WTC11 (cell line): ENCODE measurements around the gene ELANE. TPM values are rescaled to one million over a fixed set of nuclear protein-coding genes. Genes with fewer than 3 reads are reported as not detected.

ENCODE experiments used
- ATAC-seq: fragments of 200-7000 bp; cut with Tn5 transposase; 2 replicates; pipeline ENCODE4 v1.10.0; 2021; ENCODE audit warnings: mild to moderate bottlenecking, moderate library complexity
- CTCF ChIA-PET: fragments of 300-600 bp; sonication (Branson Sonifier 250); formaldehyde crosslinking; loops from one replicate; lab custom pipeline; 2021; ENCODE audit warnings: antibody characterized with exemption; lab: Charles Lee
- POLR2A ChIA-PET: fragments of 350-600 bp; sonication (Branson Sonifier 250); formaldehyde crosslinking; loops from one replicate; lab custom pipeline; 2021; ENCODE audit warnings: antibody characterized with exemption; lab: Charles Lee
- DNase-seq: peaks from one replicate; pipeline ENCODE4 v3.0.0; 2021; ENCODE audit warnings: low spot score
- H3K27ac Mint-ChIP-seq: 2 replicates; pipeline ENCODE4 v1.8.0; 2021; ENCODE audit warnings: mixed read lengths
- H3K27me3 Mint-ChIP-seq: 2 replicates; pipeline ENCODE4 v1.8.0; 2021; ENCODE audit warnings: low read depth, mild to moderate bottlenecking, moderate library complexity, mixed read lengths
- H3K36me3 Mint-ChIP-seq: 2 replicates; pipeline ENCODE4 v1.8.0; 2021; ENCODE audit warnings: mixed read lengths
- H3K4me1 Mint-ChIP-seq: 2 replicates; pipeline ENCODE4 v1.8.0; 2022; ENCODE audit warnings: mixed read lengths
- H3K4me3 Mint-ChIP-seq: 2 replicates; pipeline ENCODE4 v1.8.0; 2021; ENCODE audit warnings: mild to moderate bottlenecking, moderate library complexity, mixed read lengths
- H3K9me3 Mint-ChIP-seq: 2 replicates; pipeline ENCODE4 v1.8.0; 2021; ENCODE audit warnings: mixed read lengths
- ATF1 ChIP-seq: sonication (generic); formaldehyde crosslinking; IDR thresholded peaks from 2 replicates; pipeline ENCODE4 v1.8.1; 2023; ENCODE audit warnings: mild to moderate bottlenecking, moderate library complexity, missing genetic modification reagents
- CREB1 ChIP-seq: sonication (generic); formaldehyde crosslinking; IDR thresholded peaks from 2 replicates; pipeline ENCODE4 v1.8.0; 2023; ENCODE audit warnings: mild to moderate bottlenecking, missing genetic modification reagents
- ESRRA ChIP-seq: sonication (generic); formaldehyde crosslinking; IDR thresholded peaks from 2 replicates; pipeline ENCODE4 v1.8.1; 2022; ENCODE audit warnings: mild to moderate bottlenecking, missing genetic modification reagents, borderline replicate concordance
- ETV6 ChIP-seq: sonication (generic); formaldehyde crosslinking; IDR thresholded peaks from 2 replicates; pipeline ENCODE4 v1.8.1; 2022; ENCODE audit warnings: mild to moderate bottlenecking, missing genetic modification reagents
- FOXK1 ChIP-seq: sonication (generic); formaldehyde crosslinking; IDR thresholded peaks from 2 replicates; pipeline ENCODE4 v1.8.0; 2022; ENCODE audit warnings: mild to moderate bottlenecking, moderate library complexity, missing genetic modification reagents
- JAZF1 ChIP-seq: fragments of 250-450 bp; sonication (Bioruptor Pico); IDR thresholded peaks from 2 replicates; pipeline ENCODE4 v1.9.0; 2021; ENCODE audit warnings: moderate library complexity, mild to moderate bottlenecking, inconsistent platforms
- KAT7 ChIP-seq: sonication (generic); formaldehyde crosslinking; IDR thresholded peaks from 2 replicates; pipeline ENCODE4 v1.8.1; 2023; ENCODE audit warnings: missing genetic modification reagents, mild to moderate bottlenecking, borderline replicate concordance
- MYBL2 ChIP-seq: sonication (generic); formaldehyde crosslinking; IDR thresholded peaks from 2 replicates; pipeline ENCODE4 v1.8.1; 2023; ENCODE audit warnings: mild to moderate bottlenecking, moderate library complexity, missing genetic modification reagents
- NFATC4 ChIP-seq: fragments of 250-450 bp; sonication (Bioruptor Pico); IDR thresholded peaks from 2 replicates; pipeline ENCODE4 v1.9.0; 2021; ENCODE audit warnings: mild to moderate bottlenecking
- NFE2L1 ChIP-seq: sonication (generic); formaldehyde crosslinking; IDR thresholded peaks from 2 replicates; pipeline ENCODE4 v1.8.1; 2023; ENCODE audit warnings: missing genetic modification reagents
- NR2C2 ChIP-seq: sonication (generic); formaldehyde crosslinking; IDR thresholded peaks from 2 replicates; pipeline ENCODE4 v1.8.0; 2022; ENCODE audit warnings: mild to moderate bottlenecking, missing genetic modification reagents
- RELA ChIP-seq: sonication (generic); formaldehyde crosslinking; IDR thresholded peaks from 2 replicates; pipeline ENCODE4 v1.8.1; 2022; ENCODE audit warnings: missing genetic modification reagents, mild to moderate bottlenecking, borderline replicate concordance
- SMAD4 ChIP-seq: sonication (generic); formaldehyde crosslinking; IDR thresholded peaks from 2 replicates; pipeline ENCODE4 v1.8.0; 2022; ENCODE audit warnings: mild to moderate bottlenecking, missing genetic modification reagents
- SP1 ChIP-seq: sonication (generic); formaldehyde crosslinking; conservative IDR thresholded peaks from 2 replicates; pipeline ENCODE4 v1.8.1; 2022; ENCODE audit warnings: missing genetic modification reagents
- ZNF138 ChIP-seq: sonication (generic); formaldehyde crosslinking; conservative IDR thresholded peaks from 2 replicates; pipeline ENCODE4 v1.8.1; 2022; ENCODE audit warnings: mild to moderate bottlenecking, moderate library complexity, missing genetic modification reagents
- ZNF423 ChIP-seq: fragments of 250-450 bp; sonication (Bioruptor Pico); IDR thresholded peaks from 2 replicates; pipeline ENCODE4 v2.1.2; 2022; ENCODE audit warnings: mild to moderate bottlenecking, moderate library complexity
- ZNF671 ChIP-seq: fragments of 250-450 bp; sonication (Bioruptor Pico); IDR thresholded peaks from 2 replicates; pipeline ENCODE4 v1.8.0; 2021; ENCODE audit warnings: mild to moderate bottlenecking
- total RNA-seq: library from RNA; stranded (reverse); gene quantifications from 3 replicates; pipeline ENCODE4 v1.2.3, GENCODE V29; 2021
- TF ChIP-seq, protein P1 (sequence below): sonication (generic); formaldehyde crosslinking; IDR thresholded peaks from 2 replicates; pipeline ENCODE4 v1.8.1; 2023; ENCODE audit warnings: mild to moderate bottlenecking, missing genetic modification reagents
- TF ChIP-seq, protein P2 (sequence below): sonication (generic); formaldehyde crosslinking; IDR thresholded peaks from 2 replicates; pipeline ENCODE4 v1.8.1; 2022; ENCODE audit warnings: mild to moderate bottlenecking, missing genetic modification reagents, moderate library complexity, borderline replicate concordance
- TF ChIP-seq, protein P3 (sequence below): sonication (generic); formaldehyde crosslinking; IDR thresholded peaks from 2 replicates; pipeline ENCODE4 v1.8.1; 2022; ENCODE audit warnings: low read depth, mild to moderate bottlenecking, moderate library complexity, missing genetic modification reagents, borderline replicate concordance
- TF ChIP-seq, protein P4 (sequence below): sonication (generic); formaldehyde crosslinking; IDR thresholded peaks from 2 replicates; pipeline ENCODE4 v1.8.1; 2022; ENCODE audit warnings: missing genetic modification reagents, borderline replicate concordance
- TF ChIP-seq, protein P5 (sequence below): sonication (generic); formaldehyde crosslinking; IDR thresholded peaks from 2 replicates; pipeline ENCODE4 v1.8.0; 2023; ENCODE audit warnings: missing genetic modification reagents, mild to moderate bottlenecking, borderline replicate concordance

The ELANE gene
- total RNA-seq, 1 experiment from 2014 or later = not detected

DNA sequence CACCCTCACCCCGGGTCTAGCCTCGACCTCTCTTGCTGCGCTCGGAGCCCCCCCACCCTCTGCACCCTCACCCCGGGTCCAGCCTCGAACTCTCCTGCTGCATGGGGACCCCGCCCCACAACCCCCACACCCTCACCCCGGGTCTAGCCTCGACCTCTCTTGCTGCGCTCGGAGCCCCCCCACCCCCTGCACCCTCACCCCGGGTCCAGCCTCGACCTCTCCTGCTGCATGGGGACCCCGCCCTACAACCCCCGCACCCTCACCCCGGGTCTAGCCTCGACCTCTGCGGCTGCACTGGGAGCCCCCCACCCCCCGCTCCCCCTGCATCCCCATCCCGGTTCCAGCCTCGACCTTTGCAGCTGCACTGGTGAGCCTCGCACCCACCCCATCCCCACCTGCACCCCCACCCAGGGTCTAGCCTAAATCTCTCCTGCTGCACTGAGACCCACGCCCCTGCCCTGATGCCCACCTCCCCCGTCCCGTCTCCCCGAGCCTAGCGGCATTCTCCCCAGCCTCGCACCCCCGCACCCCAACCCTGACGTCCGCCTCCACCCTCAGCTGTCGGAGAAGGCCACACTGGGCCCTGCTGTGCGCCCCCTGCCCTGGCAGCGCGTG is 9.1 kb downstream of the ELANE start:
- Mint-ChIP-seq H3K36me3 (no peaks in the 10 kb centered on the region), H3K4me3 (peak overlapping the region; percentile 51), H3K27me3 (peaks cover 35% of the 10 kb centered on the region), H3K4me1 (no peaks in the 10 kb centered on the region; the same call in 1 of the 2 replicates)
- ATAC-seq = no peak
- POLR2A ChIA-PET = interaction anchor here (0.7 kb wide), 1 partner anchor 127 kb away, joined by 5 read pairs; no protein-coding TSS in a partner anchor
- TF ChIP-seq KAT7 (CRISPR knock-in tag) (0 out of 2 replicates have a peak, but pooled peaks have one; percentile 45), ESRRA (CRISPR knock-in tag) (peak; percentile 69; the same call in 1 of the 2 replicates), ATF1 (CRISPR knock-in tag) (no peak)
- TF ChIP-seq, all 79 proteins: peak for 2
- DNase-seq = no peak
- CTCF ChIA-PET = interaction anchor here (0.6 to 2.1 kb wide), 11 partner anchors 11 to 277 kb away, joined by 3 to 10 read pairs (median 3); no protein-coding TSS in a partner anchor
- Mint-ChIP-seq H3K27ac (no peak overlapping the region), H3K9me3 (no peaks in the 10 kb centered on the region)

DNA sequence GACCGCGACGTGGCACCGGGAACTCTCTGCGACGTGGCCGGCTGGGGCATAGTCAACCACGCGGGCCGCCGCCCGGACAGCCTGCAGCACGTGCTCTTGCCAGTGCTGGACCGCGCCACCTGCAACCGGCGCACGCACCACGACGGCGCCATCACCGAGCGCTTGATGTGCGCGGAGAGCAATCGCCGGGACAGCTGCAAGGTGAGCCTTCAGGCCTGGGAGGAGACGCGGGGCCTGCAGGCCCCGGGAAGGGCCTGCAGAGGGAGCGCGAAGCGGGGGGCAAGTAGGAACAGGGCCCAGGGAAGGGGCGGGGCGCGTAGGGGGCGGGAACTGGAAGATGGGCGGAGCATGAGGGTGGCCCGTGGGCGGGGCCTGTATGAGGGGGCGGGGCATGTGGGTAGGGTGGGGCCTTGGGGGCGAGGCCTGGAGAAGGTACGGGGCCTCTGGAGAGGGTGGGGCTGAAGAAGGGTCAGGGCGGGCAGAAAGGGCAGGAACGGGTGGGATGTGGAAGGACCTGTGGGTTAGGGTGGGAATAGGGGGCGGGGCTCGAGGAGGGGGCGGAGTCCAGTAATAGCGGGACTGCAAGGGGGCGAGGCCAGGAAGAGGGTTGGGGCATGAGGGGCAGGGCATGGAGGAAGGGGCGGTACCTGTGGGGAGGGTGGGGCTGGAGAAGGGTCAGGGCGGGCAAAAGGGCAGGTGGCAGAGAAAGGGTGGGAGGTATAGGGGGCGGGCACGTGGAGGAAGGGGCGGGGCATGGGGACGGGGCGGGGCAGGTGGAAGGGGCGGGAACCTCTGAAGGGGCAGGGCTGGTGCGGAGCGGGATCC is 9.9 kb downstream of the ELANE start:
- no peaks in the 10 kb centered on the region; the same call in 1 of the 2 replicates for H3K4me1 Mint-ChIP-seq
- no peaks in the 10 kb centered on the region for H3K9me3 Mint-ChIP-seq
- peak; percentile 96 for DNase-seq
- H3K27ac Mint-ChIP-seq = no peak overlapping the region
- ChIA-PET POLR2A (interaction anchor here (0.7 kb wide), 1 partner anchor 128 kb away, joined by 5 read pairs; no protein-coding TSS in a partner anchor), CTCF (interaction anchor here (0.6 to 2.1 kb wide), 13 partner anchors 10 to 277 kb away, joined by 3 to 10 read pairs (median 3); no protein-coding TSS in a partner anchor)
- ATAC-seq = peak; percentile 78
- H3K36me3 Mint-ChIP-seq = no peaks in the 10 kb centered on the region
- peaks cover 35% of the 10 kb centered on the region for H3K27me3 Mint-ChIP-seq
- H3K4me3 Mint-ChIP-seq = peak overlapping the region; percentile 61
- TF ChIP-seq ETV6 (peak; percentile 88), ZNF671 (CRISPR knock-in tag) (no peak), CREB1 (CRISPR knock-in tag) (no peak), ZNF138 (CRISPR knock-in tag) (0 out of 2 replicates have a peak, but pooled peaks have one; percentile 61), SMAD4 (CRISPR knock-in tag) (no peak), NFE2L1 (0 out of 2 replicates have a peak, but pooled peaks have one; percentile 31), NFATC4 (CRISPR knock-in tag) (no peak), ZNF423 (CRISPR knock-in tag) (no peak), JAZF1 (CRISPR knock-in tag) (no peak), MYBL2 (CRISPR knock-in tag) (no peak), FOXK1 (peak; percentile 77), RELA (0 out of 2 replicates have a peak, but pooled peaks have one; percentile 79), NR2C2 (CRISPR knock-in tag) (no peak; the same call in 1 of the 2 replicates), SP1 (no peak)
- TF ChIP-seq, protein P1, sequence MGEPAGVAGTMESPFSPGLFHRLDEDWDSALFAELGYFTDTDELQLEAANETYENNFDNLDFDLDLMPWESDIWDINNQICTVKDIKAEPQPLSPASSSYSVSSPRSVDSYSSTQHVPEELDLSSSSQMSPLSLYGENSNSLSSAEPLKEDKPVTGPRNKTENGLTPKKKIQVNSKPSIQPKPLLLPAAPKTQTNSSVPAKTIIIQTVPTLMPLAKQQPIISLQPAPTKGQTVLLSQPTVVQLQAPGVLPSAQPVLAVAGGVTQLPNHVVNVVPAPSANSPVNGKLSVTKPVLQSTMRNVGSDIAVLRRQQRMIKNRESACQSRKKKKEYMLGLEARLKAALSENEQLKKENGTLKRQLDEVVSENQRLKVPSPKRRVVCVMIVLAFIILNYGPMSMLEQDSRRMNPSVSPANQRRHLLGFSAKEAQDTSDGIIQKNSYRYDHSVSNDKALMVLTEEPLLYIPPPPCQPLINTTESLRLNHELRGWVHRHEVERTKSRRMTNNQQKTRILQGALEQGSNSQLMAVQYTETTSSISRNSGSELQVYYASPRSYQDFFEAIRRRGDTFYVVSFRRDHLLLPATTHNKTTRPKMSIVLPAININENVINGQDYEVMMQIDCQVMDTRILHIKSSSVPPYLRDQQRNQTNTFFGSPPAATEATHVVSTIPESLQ (CRISPR knock-in tag) = no peak
- TF ChIP-seq, protein P2, sequence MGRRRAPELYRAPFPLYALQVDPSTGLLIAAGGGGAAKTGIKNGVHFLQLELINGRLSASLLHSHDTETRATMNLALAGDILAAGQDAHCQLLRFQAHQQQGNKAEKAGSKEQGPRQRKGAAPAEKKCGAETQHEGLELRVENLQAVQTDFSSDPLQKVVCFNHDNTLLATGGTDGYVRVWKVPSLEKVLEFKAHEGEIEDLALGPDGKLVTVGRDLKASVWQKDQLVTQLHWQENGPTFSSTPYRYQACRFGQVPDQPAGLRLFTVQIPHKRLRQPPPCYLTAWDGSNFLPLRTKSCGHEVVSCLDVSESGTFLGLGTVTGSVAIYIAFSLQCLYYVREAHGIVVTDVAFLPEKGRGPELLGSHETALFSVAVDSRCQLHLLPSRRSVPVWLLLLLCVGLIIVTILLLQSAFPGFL (CRISPR knock-in tag) = no peak
- TF ChIP-seq, protein P3, sequence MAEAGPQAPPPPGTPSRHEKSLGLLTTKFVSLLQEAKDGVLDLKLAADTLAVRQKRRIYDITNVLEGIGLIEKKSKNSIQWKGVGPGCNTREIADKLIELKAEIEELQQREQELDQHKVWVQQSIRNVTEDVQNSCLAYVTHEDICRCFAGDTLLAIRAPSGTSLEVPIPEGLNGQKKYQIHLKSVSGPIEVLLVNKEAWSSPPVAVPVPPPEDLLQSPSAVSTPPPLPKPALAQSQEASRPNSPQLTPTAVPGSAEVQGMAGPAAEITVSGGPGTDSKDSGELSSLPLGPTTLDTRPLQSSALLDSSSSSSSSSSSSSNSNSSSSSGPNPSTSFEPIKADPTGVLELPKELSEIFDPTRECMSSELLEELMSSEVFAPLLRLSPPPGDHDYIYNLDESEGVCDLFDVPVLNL (CRISPR knock-in tag) = no peak
- TF ChIP-seq, protein P4, sequence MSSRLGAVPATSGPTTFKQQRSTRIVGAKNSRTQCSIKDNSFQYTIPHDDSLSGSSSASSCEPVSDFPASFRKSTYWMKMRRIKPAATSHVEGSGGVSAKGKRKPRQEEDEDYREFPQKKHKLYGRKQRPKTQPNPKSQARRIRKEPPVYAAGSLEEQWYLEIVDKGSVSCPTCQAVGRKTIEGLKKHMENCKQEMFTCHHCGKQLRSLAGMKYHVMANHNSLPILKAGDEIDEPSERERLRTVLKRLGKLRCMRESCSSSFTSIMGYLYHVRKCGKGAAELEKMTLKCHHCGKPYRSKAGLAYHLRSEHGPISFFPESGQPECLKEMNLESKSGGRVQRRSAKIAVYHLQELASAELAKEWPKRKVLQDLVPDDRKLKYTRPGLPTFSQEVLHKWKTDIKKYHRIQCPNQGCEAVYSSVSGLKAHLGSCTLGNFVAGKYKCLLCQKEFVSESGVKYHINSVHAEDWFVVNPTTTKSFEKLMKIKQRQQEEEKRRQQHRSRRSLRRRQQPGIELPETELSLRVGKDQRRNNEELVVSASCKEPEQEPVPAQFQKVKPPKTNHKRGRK = no peak
- TF ChIP-seq, protein P5, sequence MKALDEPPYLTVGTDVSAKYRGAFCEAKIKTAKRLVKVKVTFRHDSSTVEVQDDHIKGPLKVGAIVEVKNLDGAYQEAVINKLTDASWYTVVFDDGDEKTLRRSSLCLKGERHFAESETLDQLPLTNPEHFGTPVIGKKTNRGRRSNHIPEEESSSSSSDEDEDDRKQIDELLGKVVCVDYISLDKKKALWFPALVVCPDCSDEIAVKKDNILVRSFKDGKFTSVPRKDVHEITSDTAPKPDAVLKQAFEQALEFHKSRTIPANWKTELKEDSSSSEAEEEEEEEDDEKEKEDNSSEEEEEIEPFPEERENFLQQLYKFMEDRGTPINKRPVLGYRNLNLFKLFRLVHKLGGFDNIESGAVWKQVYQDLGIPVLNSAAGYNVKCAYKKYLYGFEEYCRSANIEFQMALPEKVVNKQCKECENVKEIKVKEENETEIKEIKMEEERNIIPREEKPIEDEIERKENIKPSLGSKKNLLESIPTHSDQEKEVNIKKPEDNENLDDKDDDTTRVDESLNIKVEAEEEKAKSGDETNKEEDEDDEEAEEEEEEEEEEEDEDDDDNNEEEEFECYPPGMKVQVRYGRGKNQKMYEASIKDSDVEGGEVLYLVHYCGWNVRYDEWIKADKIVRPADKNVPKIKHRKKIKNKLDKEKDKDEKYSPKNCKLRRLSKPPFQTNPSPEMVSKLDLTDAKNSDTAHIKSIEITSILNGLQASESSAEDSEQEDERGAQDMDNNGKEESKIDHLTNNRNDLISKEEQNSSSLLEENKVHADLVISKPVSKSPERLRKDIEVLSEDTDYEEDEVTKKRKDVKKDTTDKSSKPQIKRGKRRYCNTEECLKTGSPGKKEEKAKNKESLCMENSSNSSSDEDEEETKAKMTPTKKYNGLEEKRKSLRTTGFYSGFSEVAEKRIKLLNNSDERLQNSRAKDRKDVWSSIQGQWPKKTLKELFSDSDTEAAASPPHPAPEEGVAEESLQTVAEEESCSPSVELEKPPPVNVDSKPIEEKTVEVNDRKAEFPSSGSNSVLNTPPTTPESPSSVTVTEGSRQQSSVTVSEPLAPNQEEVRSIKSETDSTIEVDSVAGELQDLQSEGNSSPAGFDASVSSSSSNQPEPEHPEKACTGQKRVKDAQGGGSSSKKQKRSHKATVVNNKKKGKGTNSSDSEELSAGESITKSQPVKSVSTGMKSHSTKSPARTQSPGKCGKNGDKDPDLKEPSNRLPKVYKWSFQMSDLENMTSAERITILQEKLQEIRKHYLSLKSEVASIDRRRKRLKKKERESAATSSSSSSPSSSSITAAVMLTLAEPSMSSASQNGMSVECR = peak; percentile 93
